CD4-positive, alpha-beta T cell treated with Interleukin-21 for 1 hour (primary cell): ENCODE data around the gene CLCF1.

ENCODE experiments used
- DNase-seq: peaks from one replicate; pipeline ENCODE4 v3.0.0-alpha.2; 2020

Gene CLCF1

DNA sequence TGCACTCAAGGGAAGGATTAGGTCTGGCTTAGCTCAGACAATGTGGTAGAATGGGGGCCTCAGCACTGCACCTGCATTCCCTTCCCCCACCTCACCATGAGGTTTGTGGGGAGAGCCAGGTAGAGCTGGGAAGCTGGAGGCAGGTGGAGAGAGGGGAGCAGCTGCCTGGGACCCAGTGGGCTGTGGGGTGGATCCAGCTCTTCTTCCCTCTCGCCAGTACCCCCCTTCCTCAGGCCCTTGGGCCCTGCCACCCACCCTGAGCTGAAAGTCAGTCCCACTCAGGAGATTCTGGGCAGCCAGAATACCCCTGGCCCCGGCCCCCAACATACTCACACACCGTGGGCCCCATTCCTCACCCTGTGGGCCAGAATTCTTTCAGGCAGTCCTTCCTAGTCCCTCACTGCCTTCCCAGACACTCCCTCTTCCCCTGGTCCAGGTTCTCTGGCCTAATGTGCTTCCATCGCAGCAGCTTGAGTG lies 17.0 kb downstream of the CLCF1 start:
- no peak for DNase-seq

DNA sequence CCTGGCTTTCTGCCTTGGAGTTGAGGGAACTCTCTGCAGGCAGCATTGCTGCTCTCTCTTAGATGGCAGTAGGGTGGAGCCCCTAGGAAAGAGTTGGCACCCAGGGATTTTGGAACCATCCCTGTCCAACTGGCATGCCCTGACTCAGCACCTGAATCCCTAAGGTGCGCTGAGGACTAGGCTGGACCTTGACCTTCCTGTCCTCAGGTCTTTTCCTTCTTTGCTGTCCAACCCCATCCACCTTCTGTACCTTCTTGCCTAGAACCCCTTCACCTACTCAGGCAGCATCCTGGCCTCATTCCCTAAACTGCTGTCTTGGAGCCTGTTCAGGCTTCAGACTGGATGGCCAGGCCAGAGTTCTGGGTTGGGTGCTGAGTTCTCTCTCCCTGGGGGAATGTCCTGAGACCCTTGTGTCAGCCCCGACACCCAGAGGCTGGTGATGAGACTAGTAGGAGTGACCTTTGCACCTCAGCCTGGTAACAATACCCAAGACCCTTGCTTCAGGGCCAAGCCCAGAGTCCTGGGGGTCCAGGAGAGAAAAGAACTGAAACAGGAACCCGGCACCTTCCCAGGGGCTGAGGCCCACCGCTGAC lies 17.5 kb downstream of the CLCF1 start:
- no peak for DNase-seq

DNA sequence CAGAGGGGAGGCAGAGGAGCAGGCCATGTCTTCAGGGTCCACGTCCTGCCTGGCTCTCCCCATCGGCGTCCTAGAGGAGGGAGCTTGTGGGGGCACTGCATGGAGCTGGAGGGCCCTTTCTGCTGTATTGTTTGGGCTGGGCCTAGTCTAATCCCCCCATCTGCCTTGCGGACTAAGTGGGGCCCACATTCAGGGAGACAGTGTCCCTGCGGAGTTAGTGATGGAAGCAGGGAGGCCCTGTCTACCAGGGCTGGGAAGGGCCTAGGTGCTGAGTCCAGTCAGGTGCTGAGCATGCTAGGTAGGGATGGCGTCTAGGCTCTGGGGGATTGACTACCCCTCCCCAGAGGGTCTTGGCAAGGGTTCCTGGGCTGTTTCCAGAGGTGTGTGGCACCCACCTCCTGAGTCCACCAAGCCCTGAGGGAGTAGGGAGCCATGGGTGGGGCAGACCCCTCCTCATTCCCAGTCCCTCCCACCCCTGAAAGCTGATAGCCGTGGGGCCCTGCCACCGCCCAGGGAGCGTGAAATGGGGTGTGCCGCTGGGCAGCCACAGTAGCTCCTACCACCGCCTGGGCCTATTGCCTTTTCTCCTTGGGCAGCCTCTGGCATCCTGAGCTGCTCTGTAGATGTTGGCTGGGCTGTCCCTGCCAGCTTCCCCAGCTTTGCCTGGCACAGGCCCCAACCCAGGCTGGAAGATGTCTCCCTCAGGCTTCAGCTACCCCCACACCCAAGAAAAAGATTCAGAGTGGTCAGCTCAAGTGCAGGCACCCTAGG lies 18.2 kb downstream of the CLCF1 start:
- DNase-seq: no peak

DNA sequence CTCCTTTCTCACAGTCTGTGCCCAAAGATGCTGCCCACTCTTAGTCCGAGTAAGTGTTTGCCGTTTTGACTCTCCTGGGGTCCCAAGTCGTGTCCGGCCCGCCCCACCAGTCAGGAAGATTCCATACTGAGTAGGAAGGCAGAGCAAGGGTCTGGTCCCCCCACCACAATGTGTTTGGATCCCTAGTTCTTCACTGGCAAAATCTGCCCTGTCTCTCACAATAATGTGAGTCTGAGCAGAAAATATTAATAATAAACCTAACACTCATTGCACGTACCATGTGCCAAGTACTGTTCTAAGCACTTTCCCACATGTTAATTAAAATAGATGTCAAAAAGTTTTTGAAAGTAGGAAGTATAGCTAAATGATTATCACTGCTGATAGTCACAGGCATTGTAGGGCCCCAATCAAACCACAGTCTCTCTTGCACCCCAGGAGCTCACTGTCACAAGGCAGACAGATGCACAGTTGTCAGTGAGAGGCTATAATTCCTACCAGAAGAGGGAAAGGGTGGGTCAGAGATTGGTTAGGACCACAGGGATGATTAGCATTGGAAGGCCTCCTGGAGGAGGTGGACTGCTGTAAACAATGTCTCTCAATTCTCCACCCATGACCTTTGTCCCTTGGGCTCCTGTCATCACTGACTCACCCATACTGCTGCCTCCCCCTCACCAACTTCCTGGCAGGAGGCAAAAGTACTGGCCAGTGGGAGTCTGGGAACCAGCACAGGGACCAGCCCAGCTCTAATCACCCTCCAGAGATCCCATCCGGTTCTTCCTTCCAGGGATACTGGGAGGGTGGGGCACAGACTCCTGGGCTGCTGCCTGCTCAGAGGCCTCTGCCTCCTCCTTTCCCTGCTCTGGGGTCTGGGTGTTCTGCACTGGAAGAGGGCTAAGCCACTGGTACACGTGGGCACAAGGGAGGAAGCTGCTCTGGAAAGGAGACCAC lies 19.0 kb downstream of the CLCF1 start:
- peak; percentile 30 for DNase-seq

DNA sequence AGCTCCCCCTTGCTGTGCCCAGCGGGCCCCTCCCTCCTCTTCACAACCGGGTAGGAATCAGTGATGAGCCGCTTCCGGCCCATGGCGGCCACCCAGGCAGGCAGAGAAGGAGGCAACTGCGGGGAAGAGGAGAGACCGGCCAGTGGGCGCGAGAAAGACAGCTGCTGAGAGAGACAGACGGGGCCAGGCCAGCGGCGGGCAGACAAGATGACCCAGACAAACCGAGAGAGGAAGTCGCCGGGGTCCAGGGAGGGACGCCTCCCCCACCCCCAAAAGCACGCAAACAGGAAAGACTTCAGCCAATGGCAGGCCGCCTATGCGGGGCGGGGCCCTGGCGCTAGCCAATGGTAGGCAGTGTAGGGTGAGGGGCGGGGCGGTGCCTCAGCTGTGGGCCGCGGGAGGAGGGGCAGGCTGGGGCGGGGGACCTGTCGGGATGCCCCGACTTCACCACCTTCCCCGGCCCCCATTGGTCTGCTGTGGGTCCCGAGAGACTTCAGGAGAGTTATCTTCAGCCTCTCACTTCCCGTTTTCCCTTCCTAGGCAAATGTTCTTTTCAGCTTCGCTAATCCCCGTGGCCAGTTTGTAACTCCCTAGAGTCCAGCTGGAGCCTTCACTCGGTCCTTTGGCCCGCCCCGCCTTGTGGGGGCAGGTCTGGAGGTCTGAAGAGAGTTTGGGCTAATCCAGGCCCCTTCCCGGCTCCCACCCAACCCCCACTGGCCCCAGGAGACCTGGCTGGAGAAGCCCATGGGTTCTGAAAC lies 19.9 kb downstream of the CLCF1 start, which contains the start of gene POLD4:
TSS of gene POLD4 (minus strand) at position 230 of the 758 bp plus-strand sequence. CDS start at position 83, 147 bp downstream.
- peak; percentile 96 for DNase-seq

DNA sequence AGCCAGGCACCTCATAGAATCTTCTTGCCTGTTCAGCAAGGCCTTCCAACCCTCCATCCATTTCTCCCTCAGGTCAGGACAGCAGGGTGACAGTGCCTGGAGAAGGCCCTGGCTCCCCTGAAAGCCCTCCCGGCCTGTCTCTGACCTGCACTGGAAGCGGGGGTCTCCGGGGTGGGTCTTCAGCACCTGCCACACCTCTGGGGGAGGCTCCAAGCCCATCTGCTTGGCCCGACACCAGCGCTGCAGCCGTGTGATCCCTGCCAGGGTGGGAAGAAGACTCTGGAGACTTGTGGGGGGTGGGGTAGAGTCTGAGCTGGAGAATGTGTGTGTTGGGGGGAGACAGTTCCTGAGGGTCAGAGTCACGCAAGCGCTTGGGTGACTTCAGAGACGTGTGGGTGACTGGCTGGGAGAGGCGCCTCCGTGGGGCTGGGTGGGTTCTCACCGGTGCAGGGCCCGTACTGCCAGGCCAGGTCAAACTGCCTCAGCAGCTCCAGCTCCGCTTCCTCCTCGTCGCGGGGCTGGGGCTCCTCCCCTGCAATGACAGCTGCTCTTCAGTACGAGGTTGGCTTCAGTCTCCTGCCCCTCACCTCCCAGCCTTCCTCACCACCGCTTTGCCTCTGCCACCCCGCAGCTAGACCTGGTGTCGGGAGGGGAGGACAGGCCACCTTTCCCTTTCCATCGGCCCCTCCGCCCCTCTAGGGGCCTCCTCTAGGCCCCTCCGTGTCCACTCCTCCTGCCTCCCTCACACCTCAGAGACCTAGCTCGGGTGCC lies 20.7 kb downstream of the CLCF1 start:
- DNase-seq: no peak

DNA sequence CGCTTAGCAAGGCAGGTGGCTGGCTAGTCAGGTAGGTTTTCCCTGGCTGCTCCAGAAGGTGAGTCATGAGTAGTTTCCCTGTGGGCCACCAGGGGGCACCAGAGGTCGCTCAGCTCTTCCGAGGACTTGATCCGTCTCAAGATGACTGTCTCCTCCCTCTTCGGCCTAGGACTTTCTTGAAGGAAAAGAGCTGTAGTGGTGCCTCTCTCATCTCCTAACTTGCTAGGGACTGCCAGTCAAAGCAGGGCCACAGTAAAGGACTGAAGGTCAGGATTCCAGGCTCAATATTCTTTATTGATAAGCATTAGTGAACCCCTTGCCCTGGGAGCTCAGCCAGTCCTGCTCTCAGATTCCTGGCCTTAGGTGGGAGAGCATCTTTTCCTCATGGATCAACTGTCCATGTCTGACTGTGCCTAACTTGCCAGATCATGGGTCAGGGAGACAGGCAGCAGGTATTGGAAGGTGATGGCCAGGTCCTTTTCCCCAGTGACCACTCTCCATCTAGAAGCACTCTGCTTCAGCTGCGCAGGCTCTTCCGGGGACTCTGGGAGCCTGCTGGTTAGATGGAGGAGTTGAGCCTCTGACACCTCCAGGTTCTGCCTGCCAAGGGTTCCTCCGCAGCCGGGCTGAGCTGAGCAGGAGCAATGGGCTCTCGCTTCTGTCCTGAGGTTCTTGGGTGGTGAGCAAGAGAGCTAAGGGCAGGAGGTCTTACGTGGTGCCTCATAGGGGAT lies 22.0 kb downstream of the CLCF1 start:
- peak; percentile 75 for DNase-seq

DNA sequence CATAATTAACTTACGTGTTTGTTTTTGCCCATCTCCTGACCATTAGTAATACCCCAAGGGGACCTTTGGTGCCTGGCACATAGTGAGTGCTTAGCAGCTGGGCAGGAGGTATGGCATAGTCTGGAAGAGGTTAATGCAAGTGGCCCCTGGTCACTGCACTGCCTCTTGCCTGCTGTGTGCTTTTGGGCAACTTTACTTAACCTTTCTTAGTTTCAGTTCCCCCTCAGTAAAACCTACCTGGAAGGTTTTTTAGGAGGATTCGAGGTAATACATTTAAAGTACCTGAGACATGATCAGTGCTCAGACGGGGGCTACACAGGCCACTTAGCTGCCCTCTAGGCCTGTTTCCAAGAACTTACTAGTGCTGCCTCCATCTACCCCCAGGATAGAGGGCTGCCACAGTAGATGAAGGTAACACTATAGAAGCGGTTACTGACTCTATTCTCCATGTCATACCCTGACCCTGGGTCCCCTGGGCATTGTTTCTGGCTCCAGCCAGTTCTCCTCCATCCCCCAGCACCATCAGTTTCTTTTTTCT lies 23.4 kb downstream of the CLCF1 start:
- no peak for DNase-seq

DNA sequence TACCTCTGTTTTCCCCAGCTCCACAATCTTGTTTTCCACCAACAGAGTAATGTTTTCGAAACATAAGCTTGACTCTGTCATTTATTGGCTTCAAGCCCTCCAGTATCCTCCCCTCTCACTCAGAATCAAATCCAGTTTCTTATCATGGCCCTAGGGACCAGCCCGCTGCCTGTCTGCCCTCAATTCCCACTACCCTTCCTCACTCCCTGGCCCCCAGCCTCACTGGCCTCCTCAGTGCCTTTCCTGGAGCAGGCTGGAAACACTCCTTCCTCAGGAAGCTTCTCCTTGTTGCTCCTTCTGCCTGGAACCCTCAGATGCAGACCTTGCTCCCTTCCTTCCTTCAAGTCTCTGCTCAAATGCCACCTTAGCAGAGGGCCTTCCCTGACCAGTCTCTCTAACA lies 23.9 kb downstream of the CLCF1 start:
- DNase-seq: no peak

DNA sequence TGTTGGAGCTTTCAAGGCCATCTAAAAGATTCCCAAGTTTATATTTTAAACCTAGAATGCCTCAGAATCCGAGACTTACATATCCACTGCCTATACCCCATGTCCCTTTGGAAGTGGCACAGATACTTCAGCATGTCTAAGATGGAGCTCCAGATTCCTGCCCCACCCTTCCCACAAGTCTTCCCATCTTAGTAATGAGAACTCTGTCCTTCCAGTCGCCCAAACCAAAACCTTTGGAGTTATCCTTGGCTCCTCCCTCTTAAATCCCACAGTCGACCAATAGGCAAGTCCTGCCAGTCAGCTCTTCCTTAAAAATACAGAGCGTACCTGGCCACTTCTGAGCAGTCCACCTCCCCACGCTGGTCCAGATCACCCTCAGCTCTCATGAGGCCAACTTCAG lies 24.4 kb downstream of the CLCF1 start:
- no peak for DNase-seq

DNA sequence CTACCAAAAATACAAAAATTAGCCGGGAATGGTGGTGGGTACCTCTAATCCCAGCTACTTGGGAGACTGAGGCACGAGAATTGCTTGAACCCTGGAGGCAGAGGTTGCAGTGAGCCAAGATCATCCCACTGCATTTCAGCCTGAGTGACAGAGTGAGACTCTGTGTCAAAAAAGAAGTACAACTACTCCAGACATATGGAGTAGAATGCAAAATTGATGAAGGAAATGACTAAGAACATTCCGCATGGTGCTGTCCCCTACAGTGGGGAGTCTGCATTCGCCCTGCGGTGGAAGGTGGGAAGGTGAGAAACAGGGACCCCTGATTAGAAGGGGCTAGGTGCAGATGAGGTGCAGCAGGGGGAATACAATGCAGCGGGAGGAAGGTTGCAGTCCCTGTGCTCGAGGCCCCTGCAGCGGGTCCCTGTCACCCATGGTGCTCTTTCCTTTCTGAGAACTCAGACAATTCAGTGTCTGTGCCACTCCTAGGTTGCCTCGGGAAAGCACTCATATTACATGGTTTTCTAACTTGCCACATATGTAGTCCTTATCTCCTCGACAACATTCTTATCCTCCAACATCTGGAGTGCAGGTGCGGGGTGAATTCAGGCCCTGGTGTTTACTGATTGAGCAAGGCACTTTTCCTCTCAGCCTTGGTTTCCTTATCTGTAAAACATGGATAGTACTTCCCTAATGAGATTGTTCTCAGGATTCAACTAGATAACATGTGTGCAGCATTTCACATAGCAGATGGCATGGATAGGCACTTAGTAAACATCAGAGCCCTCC lies 25.2 kb downstream of the CLCF1 start:
- DNase-seq: no peak

DNA sequence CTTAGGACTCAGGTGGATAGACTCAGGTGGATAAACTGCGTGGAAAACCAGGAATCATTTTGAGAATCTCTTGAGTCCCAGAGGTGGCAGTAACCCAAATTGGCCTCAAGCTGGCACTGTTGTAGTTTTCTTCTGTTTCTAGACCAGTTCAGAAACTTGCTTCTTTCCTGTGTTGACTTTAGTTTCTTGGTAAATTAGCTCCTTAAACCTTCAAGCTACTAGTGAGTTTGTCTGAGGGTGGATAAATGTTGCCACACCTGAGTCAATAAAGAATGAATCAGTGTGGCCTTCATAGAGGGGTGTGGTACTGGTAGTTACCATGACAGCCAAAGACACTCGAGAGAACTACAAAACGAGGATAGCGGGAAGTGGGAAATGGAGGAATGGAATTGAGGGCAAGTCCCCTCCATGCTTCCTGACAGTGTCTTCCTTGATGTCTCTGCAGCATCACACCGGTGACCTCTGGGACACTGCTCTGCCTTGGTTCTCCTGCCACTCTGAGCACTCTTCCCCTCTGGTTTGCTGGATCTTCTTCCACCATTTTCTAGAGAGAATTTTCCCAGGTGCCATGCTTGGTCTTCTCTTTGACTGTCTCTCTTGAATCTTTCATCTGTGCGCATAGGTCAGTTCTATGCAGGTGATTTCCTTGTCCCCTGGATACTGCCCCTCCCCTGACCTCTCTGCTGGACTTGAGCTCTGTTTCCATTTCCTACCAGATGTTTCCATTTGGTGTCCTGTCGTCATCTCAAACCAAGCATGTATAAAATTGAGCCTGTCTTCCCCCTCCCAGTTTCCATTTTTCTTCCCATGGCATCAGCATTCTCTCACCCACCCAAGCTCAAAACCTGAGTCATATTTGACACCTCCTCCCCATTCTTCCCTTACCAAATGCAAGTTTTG lies 27.2 kb downstream of the CLCF1 start:
- DNase-seq: peak; percentile 41

DNA sequence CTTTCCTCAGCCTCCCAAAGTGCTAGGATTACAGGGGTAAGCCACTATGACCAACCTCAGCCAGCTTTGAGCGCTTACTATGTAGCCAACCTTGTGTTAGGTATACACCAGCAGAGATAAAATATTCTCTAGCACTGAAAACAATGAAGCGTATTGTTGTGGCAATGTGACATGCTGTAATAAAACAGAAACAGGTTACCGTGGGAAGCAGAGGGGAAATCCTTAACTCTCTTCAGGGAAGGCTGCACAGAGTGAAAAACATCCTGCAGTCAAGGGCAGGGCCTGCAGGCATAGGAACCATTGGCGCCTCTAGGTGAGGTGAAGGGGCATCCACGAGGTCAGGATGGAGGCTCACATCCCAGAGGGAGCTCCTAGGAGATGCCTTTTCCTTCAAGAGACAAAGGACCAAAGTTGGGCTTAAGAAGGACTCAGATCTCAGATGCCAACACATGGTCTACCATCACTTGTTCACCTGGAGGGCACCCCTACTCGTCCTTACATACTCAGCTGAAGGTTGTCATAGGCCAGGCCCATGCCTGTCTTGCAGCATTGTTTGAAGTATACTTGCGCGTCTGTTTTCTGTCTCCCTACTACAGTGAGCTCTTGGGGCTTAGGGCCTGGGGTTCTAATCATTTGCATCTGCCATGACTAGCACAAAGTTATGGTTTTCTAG lies 28.0 kb downstream of the CLCF1 start:
- no peak for DNase-seq

DNA sequence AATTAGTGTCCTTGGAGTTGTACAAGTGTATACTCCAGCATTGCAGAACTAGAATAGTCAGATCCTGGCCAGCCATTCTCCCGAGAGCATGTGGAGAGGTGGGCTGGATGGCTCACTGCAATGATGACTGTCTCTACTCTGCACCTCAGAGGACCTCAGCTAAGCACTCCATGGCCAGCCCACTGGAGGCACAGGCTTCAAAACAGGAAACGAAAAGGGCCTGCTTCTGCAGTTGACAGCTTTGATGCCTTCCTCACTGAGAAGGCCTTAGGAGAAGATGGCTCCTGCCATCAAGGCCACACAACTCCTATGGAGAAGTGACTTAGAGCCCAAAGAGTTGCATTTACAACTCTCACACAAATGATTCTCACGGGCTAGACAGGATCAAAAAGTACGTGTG lies 29.1 kb downstream of the CLCF1 start:
- no peak for DNase-seq

DNA sequence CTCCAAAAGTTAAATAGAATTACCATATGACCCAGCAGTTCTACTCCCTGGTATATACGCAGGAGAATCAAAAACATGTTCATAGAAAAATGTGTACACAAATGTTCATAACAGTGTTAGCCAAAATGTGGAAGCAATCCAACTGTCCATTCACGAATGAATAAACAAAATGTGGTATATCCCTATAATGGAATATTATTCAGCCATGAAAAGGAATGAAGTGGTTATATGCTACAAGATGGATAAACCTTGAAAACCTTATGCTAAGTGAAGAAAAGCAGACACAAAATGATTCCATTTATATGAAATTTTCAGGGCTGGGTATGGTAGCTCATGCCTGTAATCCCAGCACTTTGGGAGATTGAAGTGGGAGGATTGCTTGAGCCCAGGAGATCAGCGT lies 36.1 kb downstream of the CLCF1 start:
- no peak for DNase-seq

DNA sequence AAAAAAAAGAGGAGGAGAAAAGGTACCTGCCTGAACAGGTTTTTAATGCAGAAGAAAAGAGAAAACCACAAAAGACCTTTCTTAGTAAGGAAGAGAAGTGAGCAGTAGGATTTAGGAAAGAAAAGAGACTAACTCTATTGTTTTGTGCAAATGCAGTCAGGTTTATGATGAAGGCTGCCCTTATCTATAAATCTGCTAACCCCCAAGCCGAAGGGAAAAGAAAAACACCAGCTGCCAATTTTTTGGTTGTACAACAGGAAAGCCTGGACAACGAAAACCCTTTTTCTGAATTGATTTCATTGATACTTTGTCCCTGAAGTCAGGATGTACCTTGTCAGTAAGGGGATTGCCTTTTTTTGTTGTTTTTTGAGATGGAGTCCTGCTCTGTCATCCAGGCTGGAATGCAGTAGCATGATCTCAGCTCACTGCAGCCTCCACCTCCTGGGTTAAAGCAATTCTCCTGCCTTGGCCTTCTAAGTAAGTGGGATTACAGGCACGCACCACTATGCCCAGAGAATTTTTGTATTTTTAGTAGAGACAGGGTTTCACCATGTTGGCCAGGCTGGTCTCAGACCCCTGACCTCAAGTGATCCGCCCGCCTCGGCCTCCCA lies 41.2 kb downstream of the CLCF1 start:
- no peak for DNase-seq

DNA sequence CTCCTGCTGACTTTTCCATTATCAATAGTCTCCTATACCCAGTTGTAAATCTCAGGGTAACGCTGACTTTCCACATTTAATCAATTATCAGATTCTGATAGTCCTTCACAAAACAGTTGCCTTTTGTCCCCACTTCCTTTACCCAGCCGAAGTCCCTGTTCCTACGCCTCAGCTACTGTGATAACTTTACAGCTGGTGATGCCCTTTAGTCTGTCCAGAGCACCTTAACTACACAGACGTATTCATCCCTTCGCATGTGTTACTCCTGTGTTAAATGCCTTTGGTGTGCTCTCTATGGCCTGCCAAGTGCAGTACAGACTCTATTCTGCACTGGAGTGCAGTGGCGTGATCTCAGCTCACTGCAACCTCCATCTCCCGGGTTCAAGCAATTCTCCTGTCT lies 49.9 kb downstream of the CLCF1 start:
- DNase-seq: no peak

DNA sequence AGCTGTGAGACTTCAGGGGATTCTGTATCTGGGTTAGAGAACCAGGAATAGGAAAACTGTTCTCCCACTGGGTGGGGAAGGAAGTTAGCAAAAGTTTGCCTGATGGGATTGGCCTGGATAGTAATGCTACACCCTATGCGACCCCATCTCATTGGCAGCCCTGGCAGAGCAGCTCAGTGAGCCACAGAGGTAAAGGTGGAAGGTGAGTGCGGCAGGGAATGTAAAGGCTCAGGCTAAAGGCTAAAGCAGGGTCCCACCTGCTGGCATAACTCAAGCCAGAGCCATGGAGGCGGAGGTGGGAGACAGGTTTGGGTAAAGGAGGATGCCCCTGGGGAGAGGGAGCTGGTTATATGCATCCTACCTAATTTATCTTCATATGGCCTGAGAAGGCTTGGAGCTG lies 51.3 kb downstream of the CLCF1 start:
- no peak for DNase-seq
